SKM-1 treated with dmso at 0.1 percent for 144 hours (cell line): ENCODE data around the gene NXF1.
"Not testable (repeated sequence)": the region's sequence is repeated elsewhere in the genome, so short reads cannot be mapped to it uniquely, and the experiment has no call there.

Experiments
- DNase-seq: peaks from one replicate; lab custom pipeline; 2025; ENCODE audit not compliant: unreplicated experiment; lab: John Stamatoyannopoulos, UW

The NXF1 gene

DNA sequence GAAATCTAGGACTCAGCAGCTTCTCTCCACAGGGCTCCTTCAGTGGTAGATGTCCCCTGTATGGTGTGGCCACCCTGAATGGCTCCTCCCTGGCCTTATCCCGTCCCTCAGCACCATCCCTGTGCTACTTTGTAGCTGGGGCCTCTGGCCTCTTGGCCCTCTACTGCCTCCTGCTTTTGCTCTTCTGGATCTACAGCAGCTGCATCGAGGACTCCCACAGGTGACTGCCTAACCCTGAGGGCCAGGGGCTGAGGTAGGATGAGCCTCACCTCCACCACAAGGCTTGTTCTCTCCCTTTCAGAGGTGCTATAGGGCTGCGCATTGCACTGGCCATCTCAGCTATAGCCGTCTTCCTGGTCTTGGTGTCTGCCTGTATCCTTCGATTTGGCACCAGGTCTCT is 16.2 kb downstream of the NXF1 start:
- no peak for DNase-seq

DNA sequence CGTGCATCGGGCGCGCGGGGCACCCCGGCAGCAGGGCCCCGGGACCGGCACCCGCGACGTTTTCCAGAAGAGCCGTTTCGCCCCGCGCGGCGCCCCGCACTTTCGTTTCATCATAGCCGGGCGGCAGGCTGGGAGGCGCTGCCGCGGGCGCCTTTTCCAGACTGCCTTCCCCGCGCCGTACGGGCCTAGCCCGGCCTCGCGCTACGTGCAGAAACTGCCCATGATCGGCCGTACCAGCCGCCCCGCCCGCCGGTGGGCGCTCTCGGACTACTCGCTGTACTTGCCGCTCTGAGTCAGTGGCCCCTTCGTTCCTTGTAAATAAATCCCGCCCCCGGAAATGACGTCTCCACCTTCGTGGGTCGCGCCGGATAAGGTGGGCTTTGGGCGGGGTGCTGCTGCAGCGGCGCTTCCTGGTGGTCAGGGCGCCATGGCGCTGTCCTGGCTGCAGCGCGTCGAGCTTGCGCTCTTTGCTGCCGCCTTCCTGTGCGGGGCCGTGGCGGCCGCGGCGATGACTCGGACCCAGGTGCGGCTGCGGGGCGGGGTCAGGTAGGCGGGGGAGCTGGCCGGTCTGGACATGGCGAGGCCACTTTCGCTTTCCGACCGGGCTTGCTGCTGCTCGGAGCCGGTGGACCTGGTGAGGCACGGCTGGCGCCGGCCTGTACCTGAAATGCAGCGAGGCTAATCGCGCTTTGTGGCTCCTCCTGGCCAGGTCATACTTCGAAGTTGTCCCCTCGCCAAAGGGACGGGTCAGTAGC is 18.1 kb downstream of the NXF1 start, which contains the start of gene TMEM179B:
TMEM179B (plus strand) TSS at position 398 of the 755 bp plus-strand sequence; CDS start at position 428, 30 bp downstream.
- DNase-seq: peak; percentile 94

DNA sequence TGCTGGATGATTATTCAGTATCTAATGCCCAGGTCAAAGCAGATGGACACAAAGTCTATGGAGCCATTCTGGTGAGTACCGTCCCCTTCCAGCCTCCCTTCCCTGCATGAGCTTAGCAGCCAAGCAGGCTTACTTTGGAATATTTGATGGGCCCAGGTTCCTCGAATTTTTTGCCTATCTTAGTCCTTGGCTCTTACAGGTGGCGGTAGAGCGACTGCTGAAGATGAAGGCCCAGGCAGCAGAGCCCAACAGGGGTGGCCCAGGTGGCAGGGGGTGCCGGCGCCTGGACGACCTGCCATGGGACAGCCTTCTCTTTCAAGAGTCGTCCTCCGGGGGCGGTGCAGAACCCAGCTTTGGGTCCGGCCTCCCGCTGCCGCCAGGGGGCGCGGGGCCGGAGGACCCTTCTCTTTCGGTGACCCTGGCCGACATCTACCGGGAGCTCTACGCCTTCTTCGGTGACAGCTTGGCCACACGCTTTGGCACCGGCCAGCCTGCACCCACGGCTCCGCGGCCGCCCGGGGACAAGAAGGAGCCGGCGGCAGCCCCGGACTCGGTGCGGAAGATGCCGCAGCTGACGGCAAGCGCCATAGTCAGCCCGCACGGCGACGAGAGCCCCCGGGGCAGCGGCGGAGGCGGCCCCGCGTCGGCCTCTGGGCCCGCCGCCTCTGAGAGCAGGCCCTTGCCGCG is 18.8 kb downstream of the NXF1 start:
- DNase-seq: peak; percentile 87

DNA sequence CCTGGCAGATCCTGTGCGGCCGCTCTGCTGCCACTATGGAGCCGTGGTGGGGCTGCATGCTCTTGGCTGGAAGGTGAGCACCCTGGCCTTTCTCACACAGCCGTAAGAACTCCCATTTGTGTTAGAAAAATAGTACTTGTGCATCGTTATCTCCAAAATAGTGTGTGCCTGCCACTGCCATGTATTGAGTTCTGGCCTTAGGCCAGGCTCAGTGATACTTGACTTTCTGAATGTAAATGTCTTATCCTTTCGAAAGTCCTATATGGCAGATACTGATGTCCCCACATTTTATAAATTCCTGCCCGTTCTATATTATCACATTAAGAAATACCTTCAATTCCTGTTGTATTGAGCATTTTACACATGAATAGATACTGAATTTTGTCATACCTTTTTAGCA is 22.5 kb downstream of the NXF1 start:
- no peak for DNase-seq

DNA sequence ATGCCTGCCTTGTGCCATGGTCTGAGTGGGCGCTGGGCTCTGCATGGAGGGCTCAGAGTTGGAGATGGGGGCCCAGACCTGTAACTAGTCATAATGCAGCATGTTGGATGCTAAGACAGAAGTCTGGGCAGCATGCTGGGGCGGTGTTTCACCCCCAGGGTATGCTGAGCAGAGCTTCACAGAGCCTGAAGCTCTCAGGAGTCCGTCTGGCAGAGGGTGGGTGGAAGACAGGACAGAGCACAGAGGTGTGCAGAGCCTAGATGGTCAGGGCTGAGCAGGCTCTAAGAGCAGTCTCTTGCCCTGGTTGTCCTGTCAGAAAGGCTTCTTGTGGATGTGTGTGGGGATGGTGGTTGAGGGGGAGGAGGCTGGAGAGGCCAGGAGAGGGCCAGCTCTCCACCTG is 26.8 kb downstream of the NXF1 start:
- DNase-seq: no peak

DNA sequence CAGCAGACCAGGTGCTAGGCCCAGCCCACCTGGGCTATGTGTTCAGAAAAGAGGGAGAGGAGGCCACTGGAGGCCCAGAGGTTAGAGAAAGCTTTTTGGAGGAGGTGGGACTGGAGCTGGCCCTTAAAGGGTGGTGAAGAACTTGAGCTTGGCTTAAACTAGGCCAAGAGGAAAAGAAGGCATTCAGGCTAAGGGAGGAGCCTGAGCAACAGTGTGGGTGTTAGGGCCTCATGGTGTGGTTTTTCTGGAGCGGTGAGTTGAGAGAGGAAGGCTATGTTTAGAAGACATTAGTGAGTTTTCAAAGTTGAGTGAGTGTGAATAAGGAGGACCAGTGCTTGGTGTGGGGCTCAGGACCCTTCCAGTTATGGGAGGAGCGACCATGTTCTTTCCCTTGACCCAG is 27.9 kb downstream of the NXF1 start:
- DNase-seq: no peak

DNA sequence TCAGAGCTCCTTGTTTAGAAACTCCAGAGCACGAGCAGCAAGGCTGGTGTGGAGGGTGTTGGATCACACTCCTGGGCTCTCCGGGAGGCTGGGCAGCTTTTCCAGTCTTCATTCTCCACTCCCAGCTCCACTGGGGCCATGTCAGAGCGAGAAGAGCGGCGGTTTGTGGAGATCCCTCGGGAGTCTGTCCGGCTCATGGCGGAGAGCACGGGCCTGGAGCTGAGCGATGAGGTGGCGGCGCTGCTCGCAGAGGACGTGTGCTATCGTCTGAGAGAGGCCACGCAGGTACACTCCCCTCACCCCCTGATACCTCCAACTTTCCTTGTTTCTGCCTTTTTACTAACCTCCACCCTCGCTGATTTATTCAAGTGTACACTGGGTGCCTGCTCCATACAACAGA is 29.6 kb downstream of the NXF1 start:
- no peak for DNase-seq

DNA sequence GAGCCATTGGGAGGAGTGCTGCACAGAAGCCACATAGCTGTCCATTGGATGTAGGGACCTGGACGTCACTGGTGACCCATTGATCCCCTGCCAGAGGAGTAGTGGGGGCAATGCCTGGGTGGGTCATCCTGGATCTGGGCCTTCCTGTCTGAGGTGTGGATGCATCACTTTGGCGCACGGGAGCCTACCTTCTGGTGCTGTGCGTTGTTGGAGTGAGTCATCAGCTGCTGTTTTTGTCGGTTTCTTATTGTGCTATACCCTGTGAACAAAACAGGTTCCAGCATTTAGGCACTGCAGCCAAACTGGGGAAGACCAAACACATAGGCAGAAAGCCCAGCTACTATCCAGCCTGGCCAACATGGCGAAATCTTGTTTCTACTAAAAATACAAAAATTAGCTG is 30.8 kb downstream of the NXF1 start:
- DNase-seq: no peak

DNA sequence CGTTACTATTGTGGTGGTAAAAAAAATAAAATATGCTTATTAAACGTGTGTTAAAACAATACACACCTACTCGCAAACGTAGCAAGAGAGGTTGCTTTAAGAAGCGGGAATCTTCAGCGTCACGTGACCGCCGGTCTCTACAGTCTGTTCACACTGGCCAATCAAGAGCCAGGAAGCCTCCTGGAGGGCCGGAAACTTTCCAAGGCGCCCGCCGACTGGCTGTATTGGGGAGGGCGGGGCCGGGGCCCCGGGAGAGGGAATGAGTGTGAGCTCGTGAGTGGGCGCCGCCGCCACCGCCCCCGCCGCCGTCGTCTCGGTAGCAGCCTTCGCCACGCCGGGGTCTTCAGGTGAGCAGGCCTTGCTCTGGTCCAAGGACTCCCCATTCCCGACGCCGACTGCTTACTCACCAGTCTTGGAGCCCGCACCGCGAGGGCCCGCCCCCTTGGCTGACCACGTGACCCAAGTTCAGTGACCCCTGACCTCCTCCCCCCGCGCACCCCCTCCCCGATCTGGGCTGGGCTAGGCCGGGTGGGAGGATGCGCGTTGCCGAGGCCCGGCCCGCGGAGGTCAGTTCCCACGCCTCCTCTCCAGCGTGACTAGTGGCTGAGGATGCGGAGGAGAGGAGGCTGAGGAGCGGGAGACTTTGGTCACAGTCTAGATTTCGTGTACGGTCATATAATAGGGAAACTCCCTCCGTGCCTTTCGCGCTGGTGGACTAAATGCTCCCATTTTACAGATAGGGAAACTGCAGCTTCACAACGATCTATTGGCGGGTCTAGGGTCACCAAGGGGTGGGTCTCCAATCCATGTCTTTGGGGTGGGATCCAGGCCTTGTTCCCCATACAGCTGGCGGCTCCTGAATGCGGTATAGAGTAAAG is 33.9 kb downstream of the NXF1 start, which contains the start of gene TAF6L:
TAF6L (plus strand) TSS at position 253 of the 878 bp plus-strand sequence. CDS start 4,388 bp downstream, outside the sequence.
- peak; percentile 83 for DNase-seq

DNA sequence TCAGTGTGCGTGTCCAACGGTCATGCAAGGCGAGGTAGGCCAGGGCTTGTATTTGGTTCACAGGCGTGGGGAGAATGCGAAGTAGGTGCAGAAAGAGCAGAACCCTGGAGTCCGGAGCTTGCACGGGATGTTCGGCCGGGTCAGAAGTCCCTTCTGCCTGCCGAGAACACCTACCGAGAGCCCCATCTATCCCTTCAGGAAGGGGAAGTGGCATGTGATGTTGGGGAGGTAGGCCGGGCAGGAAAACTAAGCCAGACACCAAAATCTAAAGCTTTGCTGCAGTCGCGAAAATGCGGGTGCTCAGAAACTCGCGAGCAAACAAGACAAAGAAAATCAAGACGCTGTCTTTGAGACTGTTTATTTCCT is 34.5 kb downstream of the NXF1 start:
- DNase-seq: no peak

DNA sequence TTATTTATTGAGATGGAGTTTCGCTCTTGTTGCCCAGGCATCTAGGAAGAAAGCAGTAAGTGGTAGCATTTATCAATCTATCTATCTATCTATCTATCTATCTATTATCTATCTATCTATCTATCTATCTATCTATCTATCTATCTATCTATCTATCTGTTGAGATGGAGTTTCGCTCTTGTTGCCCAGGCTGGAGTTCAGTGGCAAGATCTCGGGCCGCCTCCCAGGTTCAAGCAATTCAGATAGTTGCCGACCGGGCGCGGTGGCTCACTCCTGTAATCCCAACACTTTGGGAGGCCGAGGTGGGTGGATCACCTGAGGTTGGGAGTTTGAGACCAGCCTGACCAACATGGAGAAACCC is 44.4 kb downstream of the NXF1 start:
- not testable (repeated sequence) for DNase-seq

DNA sequence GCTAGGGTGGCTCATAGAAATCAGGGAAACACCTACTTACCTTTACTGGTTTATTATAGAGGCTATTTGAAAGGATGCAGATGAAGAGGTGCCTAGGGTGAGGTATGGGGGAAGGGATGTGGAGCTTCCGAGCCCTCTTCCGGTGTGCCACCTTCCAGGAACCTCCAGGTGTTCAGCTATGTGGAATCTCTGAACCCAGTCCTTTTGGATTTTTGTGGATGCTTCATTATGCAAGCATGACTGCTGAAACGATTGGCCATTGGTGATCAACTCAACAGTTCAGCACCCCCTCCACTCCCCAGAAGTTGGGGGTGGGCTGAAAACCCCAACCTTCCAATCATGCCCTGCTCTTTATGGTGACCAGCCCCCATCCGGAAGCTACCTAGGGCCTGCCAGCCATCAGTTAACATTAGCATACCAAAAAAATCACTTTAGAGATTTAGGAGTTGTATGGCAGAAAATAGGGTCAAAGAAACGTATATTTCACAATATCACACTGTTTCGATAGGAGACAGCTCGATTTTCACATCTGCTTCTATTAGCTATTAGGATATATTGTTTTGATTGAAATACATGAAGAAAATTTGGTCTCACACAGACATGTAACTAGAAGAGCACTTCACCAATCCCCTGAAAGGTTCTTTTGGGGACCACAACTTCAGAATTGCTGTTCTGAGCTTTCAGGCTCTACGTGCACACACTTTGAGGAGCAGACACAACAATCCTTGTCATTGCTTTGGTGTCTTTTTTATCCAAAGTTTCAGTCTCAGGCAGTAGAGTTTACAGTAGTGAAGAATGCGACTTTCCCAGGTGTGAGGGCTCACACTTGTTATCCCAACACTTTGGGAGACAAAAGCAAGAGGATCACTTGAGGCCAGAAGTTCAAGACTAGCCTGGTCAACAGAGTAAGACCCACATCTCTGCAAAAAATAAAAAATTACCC is 47.1 kb downstream of the NXF1 start:
- DNase-seq: no peak

DNA sequence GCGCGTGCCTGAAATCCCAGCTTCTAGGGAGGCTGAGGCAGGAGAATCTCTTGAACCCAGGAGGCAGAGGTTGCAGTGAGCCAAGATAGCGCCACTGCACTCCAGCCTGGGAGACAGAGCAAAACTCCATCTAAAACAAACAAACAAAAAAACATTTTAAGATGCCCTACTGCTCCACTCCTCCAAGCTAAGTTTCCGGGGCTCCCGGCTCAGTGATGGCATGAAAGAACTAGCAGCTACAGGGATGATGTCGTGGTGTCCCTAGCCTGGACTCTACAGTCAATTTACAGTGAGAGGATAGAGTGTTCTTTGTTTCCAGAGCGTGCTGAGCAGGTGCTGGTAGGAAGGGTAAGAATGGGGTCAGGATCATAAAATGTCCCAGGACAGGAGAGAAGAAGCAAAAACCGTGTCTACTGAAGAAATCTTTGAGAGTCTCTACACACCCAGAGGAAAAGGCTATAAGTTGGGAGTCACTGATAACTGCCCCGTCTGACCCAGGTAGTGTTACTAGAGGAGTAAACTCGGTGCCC is 50.1 kb downstream of the NXF1 start:
- no peak for DNase-seq

DNA sequence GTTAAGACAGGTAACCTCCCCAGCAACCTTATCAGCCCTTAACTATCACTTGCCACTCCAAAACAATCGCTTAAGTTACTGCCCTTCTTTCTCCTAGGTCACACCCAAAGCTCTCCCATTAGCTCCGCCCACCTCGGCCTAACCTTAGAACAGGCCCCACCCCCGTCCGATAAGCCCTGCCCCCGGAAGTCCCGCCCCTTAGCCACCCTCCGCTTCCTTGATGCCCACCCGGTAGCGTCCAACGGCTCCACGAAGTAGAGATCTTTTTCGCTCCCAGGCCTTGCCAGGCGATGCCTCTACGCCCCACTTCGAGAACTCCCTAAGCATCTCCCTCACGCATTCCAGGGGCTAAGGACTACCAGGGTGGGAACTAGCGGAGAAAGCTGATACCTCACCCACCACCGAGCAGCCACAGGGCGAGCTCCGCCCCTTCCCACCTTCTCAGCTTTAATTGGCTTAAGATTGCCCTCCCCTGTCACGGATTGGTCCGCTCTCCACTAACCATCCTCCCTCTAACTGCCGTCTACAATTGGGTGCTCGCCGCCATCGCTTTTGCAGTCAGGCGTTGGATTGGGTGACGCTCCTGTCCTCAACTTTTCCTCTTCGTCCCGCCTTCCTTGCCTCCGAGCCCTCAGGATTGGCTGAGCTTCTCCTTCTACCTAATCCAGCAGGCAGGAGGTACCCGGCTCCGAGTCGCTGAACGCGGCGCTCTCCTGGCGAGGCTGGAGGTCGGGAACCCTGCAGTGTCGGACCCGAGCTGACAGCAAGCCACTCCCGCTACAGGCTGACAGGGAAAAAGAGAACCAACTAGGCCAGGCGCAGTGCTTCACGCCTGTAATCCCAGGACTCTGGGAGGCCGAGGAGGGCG is 51.3 kb downstream of the NXF1 start, which contains the start of gene ZBTB3:
ZBTB3 (minus strand) TSS at position 425 of the 868 bp plus-strand sequence. CDS start 496 bp downstream, outside the sequence.
- DNase-seq: peak; percentile 100

DNA sequence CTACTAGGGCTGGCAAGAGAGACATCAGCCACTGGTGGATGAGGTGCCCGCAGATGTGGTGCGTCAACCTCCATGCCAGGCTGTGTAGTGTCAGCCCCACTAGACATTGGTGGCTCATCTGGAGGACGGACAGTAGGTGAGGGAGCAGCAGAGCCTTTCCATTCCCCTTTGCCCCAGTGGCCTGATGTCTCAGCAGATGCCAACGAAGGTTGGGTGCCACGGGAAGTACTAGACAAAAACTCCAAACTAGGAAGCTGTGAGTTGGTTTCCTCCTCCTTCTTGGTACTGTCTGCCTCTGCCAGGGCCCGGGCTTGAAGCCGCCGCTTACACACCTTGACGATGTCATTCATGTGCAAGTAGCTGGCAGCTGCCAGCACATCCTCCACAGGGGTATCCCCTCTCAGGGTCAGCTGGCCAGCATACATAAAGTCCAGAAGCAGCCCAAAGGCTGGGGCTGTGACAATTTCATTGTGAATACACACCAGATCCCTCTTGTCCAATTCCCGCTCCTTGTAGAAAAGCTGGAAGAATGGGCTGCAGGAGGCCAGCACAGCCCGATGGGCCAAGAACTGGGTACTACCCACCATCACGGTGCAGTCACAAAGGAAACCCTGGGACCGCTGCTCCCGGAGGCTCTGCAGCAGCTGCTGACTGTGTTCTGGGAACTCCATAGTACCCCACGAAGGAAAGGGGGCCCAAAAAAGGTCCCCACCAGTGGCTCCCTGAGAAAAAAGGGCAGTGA is 52.1 kb downstream of the NXF1 start:
- DNase-seq: no peak

DNA sequence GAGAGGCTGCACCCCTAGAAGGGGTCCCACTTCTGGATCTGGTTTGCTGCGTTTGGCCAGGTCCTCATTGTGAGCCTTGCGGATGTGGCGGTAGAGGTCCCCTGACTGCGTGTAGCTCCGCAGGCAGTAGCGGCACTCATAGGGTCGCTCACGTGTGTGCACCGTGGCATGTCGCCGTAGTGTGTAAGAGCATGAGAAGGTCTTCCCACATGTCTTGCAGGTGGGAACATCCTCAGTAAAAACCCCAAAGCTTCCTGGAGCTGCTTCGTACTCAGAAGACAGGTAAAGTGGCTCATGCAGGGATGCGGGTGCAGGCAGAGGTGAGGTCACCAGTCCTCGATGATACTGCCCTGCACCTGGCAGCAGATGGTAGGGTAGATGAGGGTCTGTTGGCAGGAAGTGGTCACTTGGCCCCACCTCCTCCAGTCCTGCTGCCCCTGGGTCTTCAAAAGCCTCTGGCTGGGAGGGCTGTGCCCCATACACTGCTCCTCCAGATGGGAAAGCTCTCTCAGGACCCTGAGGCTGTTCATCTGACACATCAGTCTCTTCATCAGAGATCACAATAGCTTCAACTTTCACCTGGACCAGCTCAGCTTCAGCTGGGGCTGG is 53.0 kb downstream of the NXF1 start:
- DNase-seq: no peak

DNA sequence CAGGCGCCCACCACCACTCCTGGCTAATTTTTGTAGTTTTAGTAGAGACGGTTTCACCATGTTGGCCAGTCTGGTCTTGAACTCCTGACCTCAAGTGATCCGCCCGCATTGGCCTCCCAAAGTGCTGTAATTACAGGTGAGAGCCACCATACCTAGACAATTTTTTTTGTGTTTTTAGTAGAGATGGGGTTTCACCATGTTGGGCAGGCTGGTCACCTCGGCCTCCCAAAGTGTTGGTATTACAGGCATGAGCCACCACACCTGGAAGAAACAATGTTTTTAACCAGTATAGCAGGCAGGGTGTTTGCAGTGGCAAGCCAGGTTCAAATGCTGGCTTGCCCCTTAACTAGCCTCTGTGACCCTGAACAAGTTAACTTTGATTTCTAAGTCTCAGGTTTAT is 55.3 kb downstream of the NXF1 start:
- DNase-seq: not testable (repeated sequence)
